Activated CD8-positive, alpha-beta memory T cell treated with anti-CD3 and anti-CD28 coated beads for 4 hours (primary cell): ENCODE results near the gene AMDHD1.
"Not testable (repeated sequence)": the region's sequence is repeated elsewhere in the genome, so short reads cannot be mapped to it uniquely, and the experiment has no call there.

Experiments used
- DNase-seq, 2 donors: peaks; one replicate each; pipeline ENCODE4 v3.0.0-alpha.2; 2020; ENCODE audit warnings: low read depth in 2 of 2

The AMDHD1 gene

GRCh38 chr12:95963096-95963495, 20.0 kb downstream of the AMDHD1 start:
- no peak for DNase-seq

GRCh38 chr12:95966287-95966870, 23.2 kb downstream of the AMDHD1 start:
- no peak for DNase-seq

GRCh38 chr12:95967301-95967700, 24.2 kb downstream of the AMDHD1 start:
- no peak for DNase-seq

GRCh38 chr12:95969116-95969515, 26.0 kb downstream of the AMDHD1 start:
- not testable (repeated sequence) for DNase-seq

GRCh38 chr12:95970905-95971304, 27.8 kb downstream of the AMDHD1 start:
- DNase-seq: no peak

- no peak for DNase-seq
These were observed 29.8 kb downstream of the AMDHD1 start for GRCh38 chr12:95972832-95973456.

- no peak for DNase-seq
These were observed 31.2 kb downstream of the AMDHD1 start for GRCh38 chr12:95974358-95974757.

GRCh38 chr12:95975491-95975890, 32.4 kb downstream of the AMDHD1 start:
- no peak for DNase-seq

- DNase-seq: no peak
These were observed 33.3 kb downstream of the AMDHD1 start for GRCh38 chr12:95976416-95976832.

- no peak for DNase-seq
These were observed 34.7 kb downstream of the AMDHD1 start for GRCh38 chr12:95977764-95978305.

GRCh38 chr12:95978351-95978750, 35.2 kb downstream of the AMDHD1 start:
- DNase-seq: no peak

- DNase-seq: no peak
These were observed 35.6 kb downstream of the AMDHD1 start for GRCh38 chr12:95978774-95979173.

- DNase-seq: no peak
These were observed 37.3 kb downstream of the AMDHD1 start for GRCh38 chr12:95980437-95980836.

GRCh38 chr12:95982602-95983001, 39.5 kb downstream of the AMDHD1 start:
- no peak for DNase-seq

- DNase-seq: no peak
These were observed 41.6 kb downstream of the AMDHD1 start for GRCh38 chr12:95984682-95985081.

GRCh38 chr12:95986635-95987570, 43.8 kb downstream of the AMDHD1 start:
- DNase-seq: no peak

- no peak for DNase-seq
These were observed 45.6 kb downstream of the AMDHD1 start for GRCh38 chr12:95988506-95989275.

- no peak for DNase-seq
These were observed 46.5 kb downstream of the AMDHD1 start for GRCh38 chr12:95989504-95990123.

GRCh38 chr12:95990136-95990535, 47.0 kb downstream of the AMDHD1 start:
- no peak for DNase-seq

- no peak for DNase-seq
These were observed 50.8 kb downstream of the AMDHD1 start for GRCh38 chr12:95993907-95994306.

GRCh38 chr12:95994476-95994875, 51.3 kb downstream of the AMDHD1 start:
- DNase-seq: no peak
